HG02571 (cell line): ENCODE data around the gene TMOD2.

ENCODE experiments used
- ATAC-seq: cut with Tn5 transposase; IDR thresholded peaks from one replicate; pipeline ENCODE4 v1.9.1; 2021; ENCODE audit warnings: mild to moderate bottlenecking, moderate library complexity; ENCODE audit not compliant: unreplicated experiment

The TMOD2 gene

GRCh38 chr15:51735228-51736010 is 16.0 kb upstream of the TMOD2 start:
- no peak for ATAC-seq

GRCh38 chr15:51736069-51736468 is 15.3 kb upstream of the TMOD2 start:
- peak; percentile 32 for ATAC-seq

DNA sequence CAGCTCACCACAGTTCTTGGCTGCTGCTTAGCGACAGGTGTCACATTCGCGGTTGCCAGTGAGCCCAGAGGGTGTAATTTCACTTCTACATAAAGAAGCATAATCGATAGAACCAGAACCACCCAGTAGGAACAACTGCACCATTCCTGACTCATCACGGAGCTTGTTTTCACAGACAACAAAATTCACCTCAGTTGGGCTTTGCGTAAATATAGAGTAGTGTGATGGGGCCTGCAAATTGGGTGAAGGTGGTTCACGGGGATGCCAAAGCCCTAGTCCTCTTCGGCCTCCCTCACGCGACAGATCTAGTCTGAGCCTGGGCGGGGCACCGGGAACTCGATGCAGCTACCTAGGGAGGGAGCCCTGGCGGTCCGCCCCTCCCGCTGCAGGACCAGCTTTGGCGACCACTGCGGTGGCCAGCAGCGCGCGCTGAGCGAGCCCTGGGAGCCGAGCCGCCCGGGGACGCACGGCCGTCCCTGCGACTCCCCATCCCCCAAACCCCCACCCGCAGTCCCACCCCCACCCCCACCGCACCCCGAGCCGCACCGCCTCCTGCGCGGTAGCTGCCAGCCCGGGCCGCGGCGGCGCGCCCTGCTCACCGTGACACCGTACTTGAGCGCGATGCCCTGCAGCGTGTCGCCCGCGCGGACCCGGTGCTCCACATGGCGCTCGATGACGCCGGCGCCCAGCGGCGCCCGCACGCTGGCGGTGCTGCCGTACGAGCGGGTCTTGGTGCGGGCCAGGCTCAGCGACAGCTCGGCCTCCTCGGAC is 14.5 kb upstream of the TMOD2 start:
- ATAC-seq: peak; percentile 26

DNA sequence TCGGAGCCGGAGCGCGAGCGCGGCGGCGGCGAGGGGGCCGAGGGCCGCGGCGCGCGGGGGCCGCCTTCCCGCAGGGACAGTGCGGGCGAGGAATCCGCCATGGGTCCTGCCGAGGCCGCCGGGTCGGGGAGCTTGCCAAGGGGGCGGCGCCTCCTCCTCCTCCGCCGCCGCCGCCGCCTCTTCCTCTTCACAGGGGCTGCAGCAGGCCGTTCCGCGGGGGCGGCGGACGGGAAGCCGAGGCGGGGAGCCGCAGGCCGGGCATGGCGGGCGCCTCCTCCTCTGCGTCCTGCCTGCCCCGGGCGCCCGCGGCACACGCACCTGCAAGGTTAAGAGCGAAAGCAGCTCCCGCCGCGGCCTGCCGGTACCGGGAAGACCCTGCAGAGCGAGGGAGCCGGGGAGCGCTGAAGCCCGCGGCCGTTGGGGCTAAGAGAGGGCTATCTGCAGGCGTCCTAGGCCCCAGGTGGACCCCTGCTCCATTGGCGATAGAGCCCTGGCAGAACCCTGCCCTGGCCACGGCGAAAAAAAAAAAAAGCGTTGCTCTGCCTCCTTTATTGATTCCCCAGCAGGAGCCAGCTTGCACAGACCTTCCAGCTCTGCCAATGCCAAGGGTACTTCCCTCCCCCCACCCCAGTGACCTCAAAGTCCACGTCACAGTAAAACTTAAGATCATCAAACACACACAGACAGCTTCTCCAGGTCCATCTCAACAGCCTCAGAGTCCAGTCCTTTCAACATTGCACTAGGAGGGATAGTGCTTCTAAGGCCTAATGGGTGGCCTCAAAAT is 13.7 kb upstream of the TMOD2 start, which contains the start of gene LYSMD2:
Gene LYSMD2, minus strand, starts transcription at position 134 of the 784 bp plus-strand sequence. Its CDS starts 33 bp downstream, at position 101.
- ATAC-seq: peak; percentile 43

- no peak for ATAC-seq
Observed at GRCh38 chr15:51738553-51738952, 12.8 kb upstream of the TMOD2 start.

- ATAC-seq: no peak
Observed at GRCh38 chr15:51739061-51739712, 12.2 kb upstream of the TMOD2 start.

DNA sequence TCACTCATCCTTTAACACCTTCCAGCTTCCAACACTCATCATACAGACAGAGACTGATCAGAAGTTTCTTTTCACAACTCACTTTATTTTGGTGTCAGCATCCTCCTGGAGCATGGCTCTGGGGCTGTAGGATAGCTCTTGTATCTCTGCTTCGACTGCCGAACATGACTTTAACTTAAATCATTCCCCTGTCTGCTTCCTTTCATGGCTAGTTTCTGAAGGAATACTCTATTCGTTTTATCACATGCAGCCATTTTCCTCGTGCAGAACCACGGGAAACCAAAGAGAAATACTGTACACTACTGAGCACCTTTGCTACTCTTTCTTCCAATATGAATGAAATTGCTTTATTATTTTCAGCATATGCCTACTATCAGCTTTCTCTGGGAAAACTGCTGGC is 2.1 kb upstream of the TMOD2 start:
- ATAC-seq: no peak

GRCh38 chr15:51750186-51750585 is 1.2 kb upstream of the TMOD2 start:
- ATAC-seq: no peak

GRCh38 chr15:51751697-51752683 is 593 bp downstream of the TMOD2 start:
- peak; percentile 30 for ATAC-seq

GRCh38 chr15:51752888-51753287 is 1.5 kb downstream of the TMOD2 start:
- ATAC-seq: no peak

- no peak for ATAC-seq
Observed at GRCh38 chr15:51754267-51754666, 2.9 kb downstream of the TMOD2 start.

- no peak for ATAC-seq
Observed at GRCh38 chr15:51755790-51756189, 4.4 kb downstream of the TMOD2 start.

DNA sequence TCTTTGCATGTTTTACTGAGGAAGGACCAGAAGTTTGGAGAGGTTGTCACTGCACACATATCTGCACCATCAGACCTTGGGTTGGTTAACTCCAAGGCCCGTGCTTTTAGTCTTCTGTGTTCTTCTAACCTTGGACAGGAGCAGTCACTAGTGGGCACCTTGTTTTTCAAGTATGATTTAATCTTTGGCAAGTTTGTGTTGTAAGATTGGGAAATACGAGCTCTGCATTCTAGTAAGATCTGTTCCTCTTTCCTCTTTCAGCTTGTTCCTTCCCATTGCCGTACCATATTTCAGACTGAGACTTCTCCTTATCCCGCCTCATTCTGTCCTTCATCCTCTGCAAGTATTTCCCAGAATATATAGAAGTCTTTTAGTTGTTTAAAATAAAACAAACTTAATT is 5.1 kb downstream of the TMOD2 start:
- ATAC-seq: no peak

DNA sequence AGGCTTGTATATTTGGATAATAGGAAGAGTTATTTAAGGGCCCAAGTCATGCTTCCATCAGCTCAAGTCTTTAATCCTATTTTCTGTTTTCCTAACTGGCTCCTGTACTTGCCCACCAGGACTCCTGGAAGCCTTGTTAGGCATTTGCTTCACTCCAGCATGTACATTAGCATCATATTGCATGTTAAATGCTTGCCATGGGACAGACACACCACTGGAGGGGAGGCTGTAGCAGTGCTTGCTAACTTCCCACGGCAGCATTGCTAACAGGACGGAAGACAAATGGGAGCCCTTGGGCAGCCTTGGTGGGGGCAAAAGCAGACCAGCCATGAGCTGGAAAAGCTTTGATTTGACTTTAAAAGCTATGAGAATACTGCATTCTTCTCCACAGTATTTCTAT is 6.1 kb downstream of the TMOD2 start:
- ATAC-seq: no peak

DNA sequence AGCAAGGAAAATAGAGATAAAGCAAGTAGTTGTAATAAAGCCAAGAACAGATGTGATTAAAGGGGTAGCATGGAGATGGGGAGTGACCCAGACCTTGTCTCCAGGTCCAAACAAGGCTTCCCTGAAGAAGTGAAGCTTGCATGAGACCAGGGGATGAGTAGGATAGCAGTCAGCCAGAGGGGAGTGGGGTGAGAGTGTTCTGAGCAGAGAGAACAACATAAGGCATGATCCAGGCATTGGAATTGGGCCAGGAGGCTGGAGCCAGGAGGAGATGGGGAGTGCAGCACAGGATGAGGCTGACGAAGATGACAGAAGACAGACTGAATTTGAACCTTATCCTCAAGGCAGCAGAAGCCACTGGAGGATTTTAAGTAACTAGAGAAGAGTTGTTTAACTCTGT is 7.2 kb downstream of the TMOD2 start:
- ATAC-seq: no peak

- no peak for ATAC-seq
Observed at GRCh38 chr15:51759557-51760070, 8.2 kb downstream of the TMOD2 start.

DNA sequence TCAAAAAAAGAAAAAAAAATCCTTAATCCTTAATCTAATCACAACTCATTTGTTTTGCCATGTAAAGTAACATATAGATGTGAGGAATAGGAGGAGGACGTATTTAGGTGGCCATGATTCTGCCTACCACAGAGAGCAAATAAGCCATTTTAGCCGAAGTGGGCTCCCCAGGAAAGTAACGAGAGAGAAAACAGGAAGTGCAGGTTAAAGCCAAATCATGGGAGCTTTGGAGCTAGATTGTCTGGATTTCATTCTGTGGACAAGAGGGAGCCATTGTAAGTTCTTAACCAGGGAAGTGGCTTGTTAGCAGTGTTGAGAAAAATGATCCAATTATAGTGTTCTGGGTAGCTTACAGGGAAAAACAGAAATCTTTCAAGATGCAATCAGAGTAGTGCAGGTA is 9.4 kb downstream of the TMOD2 start:
- no peak for ATAC-seq

GRCh38 chr15:51765751-51766150 is 14.4 kb downstream of the TMOD2 start:
- ATAC-seq: no peak

GRCh38 chr15:51766341-51766740 is 14.9 kb downstream of the TMOD2 start:
- ATAC-seq: no peak
